NCI-H446 (cell line): Measurements from ENCODE around the gene ZBTB43.
A peak's percentile ranks its signal among the peaks of the same experiment; 100 is the strongest.
"Not testable (repeated sequence)": the region's sequence is repeated elsewhere in the genome, so short reads cannot be mapped to it uniquely, and the experiment has no call there.

Source experiments
- DNase-seq, 2 experiments: peaks; one replicate each; lab custom pipeline; 2025; lab: John Stamatoyannopoulos, UW

ZBTB43 gene

GRCh38 chr9:126790561-126790960 lies 14.3 kb upstream of the ZBTB43 start:
- DNase-seq, result no peak

- no peak for DNase-seq
Observed at GRCh38 chr9:126791406-126792230, 13.2 kb upstream of the ZBTB43 start.

- DNase-seq, result no peak
Observed at GRCh38 chr9:126793686-126794417, 11.0 kb upstream of the ZBTB43 start.

DNA sequence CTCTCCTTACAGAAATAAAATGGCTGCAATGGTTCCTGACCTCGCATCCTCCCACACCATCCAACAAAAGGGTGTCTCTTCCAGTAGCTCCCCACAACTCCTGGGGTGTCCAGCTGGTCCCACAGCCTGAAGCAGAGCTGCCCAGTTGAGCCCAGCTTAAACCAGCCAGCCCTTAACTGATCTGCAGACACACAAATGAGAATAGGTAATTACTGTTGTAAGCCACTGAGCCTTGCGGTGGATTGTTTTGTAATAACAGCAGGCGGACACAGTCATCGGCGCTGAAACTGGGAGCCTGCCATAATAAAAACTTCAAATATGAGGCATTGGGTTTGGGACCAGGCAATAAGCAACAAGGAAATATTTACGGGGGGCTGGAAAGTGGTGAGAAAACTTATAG lies 10.4 kb upstream of the ZBTB43 start:
- DNase-seq, result no peak

DNA sequence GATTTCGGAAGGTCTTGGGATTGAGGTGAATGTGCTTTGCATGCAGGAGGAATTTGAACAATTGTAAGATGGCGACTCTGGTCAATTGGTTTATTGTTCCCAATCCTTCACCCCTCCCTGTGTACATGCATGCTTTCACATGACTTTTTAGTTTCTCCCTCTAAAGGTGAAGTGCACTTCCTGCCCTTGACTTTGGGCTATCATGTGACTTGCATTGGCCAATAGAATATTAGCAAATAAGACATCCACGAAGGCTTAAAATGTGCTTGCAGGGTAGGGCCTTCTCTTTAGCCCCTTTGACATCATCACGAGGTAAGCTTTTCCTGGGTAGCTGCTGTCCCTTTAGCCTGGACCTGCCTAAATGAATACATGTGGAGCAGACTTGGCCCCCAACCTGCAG lies 8.1 kb upstream of the ZBTB43 start:
- DNase-seq, result no peak

DNA sequence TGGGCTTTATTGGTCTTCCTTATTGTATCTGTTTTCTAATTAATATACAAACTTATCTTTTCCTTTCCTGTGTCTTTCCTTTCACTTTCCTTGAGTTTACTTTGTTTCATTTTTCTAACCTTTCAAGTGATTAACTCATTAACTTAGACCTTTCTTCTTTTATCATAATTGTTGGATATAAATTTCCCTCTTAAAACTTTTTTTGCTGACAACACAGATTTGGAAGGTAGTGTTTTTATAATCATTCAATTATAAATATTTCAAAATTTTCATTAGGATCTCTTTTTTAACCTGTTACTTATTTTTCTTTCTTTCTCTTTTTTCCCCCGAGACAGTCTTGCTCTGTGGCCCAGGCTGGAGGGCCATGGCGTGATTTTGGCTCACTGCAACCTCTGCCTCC lies 6.9 kb upstream of the ZBTB43 start:
- DNase-seq, result no peak

- no peak for DNase-seq
Observed at GRCh38 chr9:126799034-126799433, 5.8 kb upstream of the ZBTB43 start.

DNA sequence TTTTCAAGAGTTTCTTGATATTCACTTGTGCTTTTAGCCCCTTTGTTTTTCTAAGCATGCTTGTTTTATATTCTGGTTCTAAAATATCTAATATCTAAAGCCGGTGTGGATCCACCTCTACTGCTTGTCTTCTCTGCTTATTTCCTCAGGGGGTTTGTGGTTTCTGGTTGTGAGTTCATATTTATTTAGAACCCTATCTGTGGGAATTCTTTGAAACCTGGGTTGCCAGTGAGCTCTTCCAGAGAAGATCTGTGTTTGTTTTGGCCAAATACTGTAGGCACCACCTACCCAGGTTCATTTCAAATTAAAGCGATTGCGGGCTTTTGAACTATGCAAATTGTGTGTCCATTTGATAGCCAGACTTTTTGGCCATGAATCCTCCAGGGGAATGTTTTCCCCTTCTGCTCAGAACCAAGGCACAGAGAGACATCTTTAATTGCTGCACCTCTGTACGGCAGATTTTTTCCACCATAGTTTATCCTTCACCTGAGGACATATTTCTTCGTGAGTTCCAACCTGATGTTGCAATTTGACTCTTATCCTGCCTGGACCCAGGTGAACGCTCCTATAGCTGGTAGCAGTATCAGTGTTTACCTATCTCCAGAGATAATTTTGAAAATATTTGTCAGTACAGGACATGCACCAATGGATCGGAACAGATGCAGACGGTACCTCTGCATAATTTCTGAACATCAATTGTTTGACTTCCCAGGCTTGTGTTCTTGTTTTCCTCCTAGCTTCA lies 2.4 kb upstream of the ZBTB43 start:
- DNase-seq, result no peak

GRCh38 chr9:126804198-126804695 lies 593 bp upstream of the ZBTB43 start:
- DNase-seq, result no peak

GRCh38 chr9:126805554-126806262 lies 868 bp downstream of the ZBTB43 start:
- peak in 1 of 2 experiments; percentile 3 for DNase-seq

DNA sequence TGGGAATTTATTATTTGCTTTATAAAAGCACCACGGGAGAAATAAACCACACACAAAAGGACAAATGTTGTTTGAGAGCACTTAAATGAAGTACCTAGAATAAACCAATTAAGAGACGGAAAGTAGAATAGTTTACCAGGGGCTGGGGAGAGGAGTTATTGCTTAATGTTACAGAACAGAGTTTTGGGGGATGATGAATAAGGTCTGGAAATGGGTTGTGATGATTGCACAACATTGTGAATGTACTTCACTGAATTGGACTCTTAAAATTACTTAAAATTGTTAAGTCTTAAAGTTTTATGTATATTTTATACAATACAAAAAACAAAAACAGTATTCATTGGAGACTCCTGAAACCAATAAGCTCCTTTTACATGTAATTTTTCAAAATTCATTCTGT lies 1.5 kb downstream of the ZBTB43 start:
- DNase-seq, result no peak

DNA sequence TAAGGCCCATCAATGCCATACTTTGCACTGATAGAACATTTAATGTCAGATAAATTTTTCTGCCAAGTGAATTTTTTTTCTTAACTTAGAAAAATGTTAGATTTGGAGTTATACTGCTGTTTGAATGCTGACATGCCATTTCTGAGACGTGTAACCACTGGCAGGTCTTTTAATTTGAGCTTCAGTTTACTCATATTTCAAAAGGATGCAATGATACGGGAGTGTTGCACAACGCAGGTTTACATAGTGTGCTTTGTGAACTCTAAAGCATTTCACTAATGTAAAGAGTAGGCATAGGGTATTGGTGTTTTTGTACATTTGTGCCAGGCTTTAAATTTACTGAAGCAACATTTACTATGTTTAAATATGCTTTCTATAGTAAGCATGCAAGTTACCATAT lies 4.2 kb downstream of the ZBTB43 start:
- DNase-seq, result no peak

GRCh38 chr9:126810221-126810620 lies 5.4 kb downstream of the ZBTB43 start:
- DNase-seq, result not testable (repeated sequence)

GRCh38 chr9:126813072-126813471 lies 8.2 kb downstream of the ZBTB43 start:
- no peak for DNase-seq

DNA sequence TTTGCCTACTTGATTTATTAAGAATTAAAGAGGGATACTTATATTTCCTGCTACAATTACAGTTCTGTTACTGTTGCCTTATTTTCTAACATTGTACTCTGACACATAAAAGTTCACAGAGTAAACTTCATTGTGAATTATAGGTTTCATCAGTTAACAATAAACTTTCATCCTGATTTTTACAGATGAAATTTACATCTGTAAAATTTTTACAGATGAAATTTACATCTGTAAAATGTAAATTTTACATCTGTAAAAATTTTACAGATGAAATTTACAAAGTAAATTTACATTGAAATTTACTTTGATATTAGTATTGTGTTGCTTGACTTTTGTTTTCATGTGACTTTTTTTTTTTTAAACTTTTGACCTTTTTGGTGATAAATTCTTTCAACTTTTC lies 9.3 kb downstream of the ZBTB43 start:
- DNase-seq, result no peak

DNA sequence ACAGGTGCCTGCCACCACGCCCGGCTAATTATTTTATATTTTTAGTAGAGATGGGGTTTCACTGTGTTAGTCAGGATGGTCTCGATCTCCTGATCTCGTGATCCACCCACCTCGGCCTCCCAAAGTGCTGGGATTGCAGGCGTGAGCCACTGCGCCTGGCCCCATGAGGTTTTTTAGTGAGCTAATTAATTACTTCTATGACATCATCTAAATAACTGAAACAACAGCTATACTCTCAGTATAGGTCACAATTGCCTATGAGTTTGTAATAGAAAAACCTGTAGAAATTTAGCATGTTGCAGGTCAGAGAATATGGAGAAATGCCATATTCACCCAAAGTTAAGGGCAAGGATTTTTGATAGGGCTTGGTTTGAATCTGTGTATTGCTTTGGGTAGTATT lies 12.8 kb downstream of the ZBTB43 start:
- not testable (repeated sequence) for DNase-seq

- no peak for DNase-seq
Observed at GRCh38 chr9:126818482-126818881, 13.6 kb downstream of the ZBTB43 start.

GRCh38 chr9:126819482-126819881 lies 14.6 kb downstream of the ZBTB43 start:
- no peak for DNase-seq

DNA sequence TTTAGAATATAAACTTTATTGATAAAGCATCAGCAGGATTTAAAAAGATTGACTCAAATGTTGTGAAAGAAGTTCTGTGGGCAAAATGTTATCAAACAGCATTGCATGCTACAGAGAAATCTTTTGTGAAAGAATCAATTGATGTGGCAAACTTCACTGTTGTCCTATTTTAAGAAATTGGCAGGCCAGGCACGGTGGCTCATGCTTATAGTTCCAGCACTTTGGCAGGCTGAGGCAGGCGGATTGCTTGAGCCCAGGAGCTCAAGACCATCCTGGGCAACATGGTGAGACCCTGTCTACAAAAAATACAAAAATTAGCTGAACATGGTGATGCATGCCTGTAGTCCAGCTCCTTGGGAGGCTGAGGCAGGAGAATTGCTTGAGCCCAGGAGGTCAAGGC lies 17.4 kb downstream of the ZBTB43 start:
- no peak for DNase-seq

- DNase-seq, result no peak
Observed at GRCh38 chr9:126822873-126823272, 18.0 kb downstream of the ZBTB43 start.

DNA sequence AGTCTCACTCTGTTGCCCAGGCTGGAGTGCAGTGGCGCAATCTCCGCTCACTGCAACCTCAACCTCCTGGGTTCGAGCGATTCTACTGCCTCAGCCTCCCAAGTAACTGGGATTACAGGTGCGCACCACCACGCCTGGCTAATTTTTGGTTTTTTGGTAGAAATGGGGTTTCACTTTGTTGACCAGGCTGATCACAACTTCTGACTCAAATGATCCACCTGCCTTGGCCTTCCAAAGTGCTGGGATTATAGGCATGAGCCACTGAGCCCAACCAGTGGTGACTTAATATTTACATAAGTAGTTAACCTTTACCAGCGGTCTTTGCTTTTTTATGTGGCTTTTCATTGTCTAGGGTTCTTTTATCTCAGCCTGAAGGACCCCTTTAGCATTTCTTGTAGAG lies 19.2 kb downstream of the ZBTB43 start:
- DNase-seq, result not testable (repeated sequence)

- no peak for DNase-seq
Observed at GRCh38 chr9:126827227-126827626, 22.4 kb downstream of the ZBTB43 start.
